SK-N-SH treated with all-trans-retinoic acid at 6 μM for 48 hours (cell line): Measurements from ENCODE around the gene SNX21.

Source experiments
- ATAC-seq: fragments of 200-7000 bp; cut with Tn5 transposase; 3 replicates; pipeline ENCODE4 v1.9.1; 2020; ENCODE audit warnings: mild to moderate bottlenecking, moderate library complexity
- ARNTL ChIP-seq: fragments of 450-650 bp; formaldehyde crosslinking; IDR thresholded peaks from 2 replicates; pipeline ENCODE4 v1.5.0; 2020; ENCODE audit warnings: low read depth, mild to moderate bottlenecking, moderate library complexity, borderline replicate concordance
- BACH2 ChIP-seq: fragments of 250-450 bp; sonication (Bioruptor Pico); IDR thresholded peaks from 2 replicates; pipeline ENCODE4 v1.9.0; 2021; ENCODE audit warnings: mild to moderate bottlenecking, borderline replicate concordance
- CSRNP3 ChIP-seq: fragments of 250-450 bp; sonication (Bioruptor Pico); IDR thresholded peaks from 2 replicates; pipeline ENCODE4 v1.5.1; 2021; ENCODE audit warnings: mild to moderate bottlenecking, moderate library complexity
- ESRRG ChIP-seq: fragments of 250-450 bp; sonication (Bioruptor Pico); IDR thresholded peaks from 2 replicates; pipeline ENCODE4 v1.6.1; 2021; ENCODE audit warnings: mild to moderate bottlenecking
- ISL1 ChIP-seq: fragments of 250-450 bp; sonication (Bioruptor Pico); IDR thresholded peaks from 2 replicates; pipeline ENCODE4 v2.1.2; 2022; ENCODE audit warnings: mild to moderate bottlenecking, moderate library complexity
- OSR1 ChIP-seq: fragments of 250-450 bp; sonication (Bioruptor Pico); IDR thresholded peaks from 2 replicates; pipeline ENCODE4 v1.8.0; 2022; ENCODE audit warnings: moderate library complexity, mild to moderate bottlenecking, inconsistent platforms
- PATZ1 ChIP-seq: fragments of 250-450 bp; sonication (Bioruptor Pico); IDR thresholded peaks from 2 replicates; pipeline ENCODE4 v1.8.0; 2020; ENCODE audit warnings: mild to moderate bottlenecking, moderate library complexity, borderline replicate concordance
- POU6F1 ChIP-seq: fragments of 250-450 bp; sonication (Bioruptor Pico); IDR thresholded peaks from 2 replicates; pipeline ENCODE4 v1.8.0; 2021; ENCODE audit warnings: low read depth, mild to moderate bottlenecking, moderate library complexity, borderline replicate concordance
- PPARA ChIP-seq: fragments of 250-450 bp; sonication (Bioruptor Pico); IDR thresholded peaks from 2 replicates; pipeline ENCODE4 v1.5.0; 2020; ENCODE audit warnings: mild to moderate bottlenecking, borderline replicate concordance
- RARB ChIP-seq: fragments of 250-450 bp; sonication (Bioruptor Pico); IDR thresholded peaks from 2 replicates; pipeline ENCODE4 v1.8.0; 2021; ENCODE audit warnings: mild to moderate bottlenecking, moderate library complexity
- SNAI2 ChIP-seq: fragments of 250-450 bp; sonication (Bioruptor Pico); IDR thresholded peaks from 2 replicates; pipeline ENCODE4 v1.5.0; 2020; ENCODE audit warnings: mild to moderate bottlenecking, moderate library complexity
- TCF4 ChIP-seq: fragments of 250-450 bp; sonication (Bioruptor Pico); IDR thresholded peaks from 2 replicates; pipeline ENCODE4 v1.8.0; 2021; ENCODE audit warnings: mild to moderate bottlenecking, moderate library complexity, borderline replicate concordance
- TOX ChIP-seq: fragments of 250-450 bp; sonication (Bioruptor Pico); IDR thresholded peaks from 2 replicates; pipeline ENCODE4 v1.8.0; 2021; ENCODE audit warnings: mild to moderate bottlenecking, moderate library complexity, borderline replicate concordance
- TSHZ2 ChIP-seq: fragments of 250-450 bp; sonication (Bioruptor Pico); IDR thresholded peaks from 2 replicates; pipeline ENCODE4 v1.5.0; 2020; ENCODE audit warnings: mild to moderate bottlenecking, moderate library complexity
- ZC3H10 ChIP-seq: fragments of 250-450 bp; sonication (Bioruptor Pico); IDR thresholded peaks from 2 replicates; pipeline ENCODE4 v1.5.1; 2021; ENCODE audit warnings: mild to moderate bottlenecking, moderate library complexity
- ZFP3 ChIP-seq: fragments of 250-450 bp; sonication (Bioruptor Pico); IDR thresholded peaks from 2 replicates; pipeline ENCODE4 v1.5.0; 2020; ENCODE audit warnings: mild to moderate bottlenecking, moderate library complexity
- ZFP30 ChIP-seq: fragments of 450-650 bp; formaldehyde crosslinking; IDR thresholded peaks from 2 replicates; pipeline ENCODE4 v1.5.0; 2022; ENCODE audit warnings: mild to moderate bottlenecking, moderate library complexity
- ZNF565 ChIP-seq: fragments of 450-650 bp; formaldehyde crosslinking; conservative IDR thresholded peaks from 2 replicates; pipeline ENCODE4 v1.5.0; 2020; ENCODE audit warnings: low read depth, mild to moderate bottlenecking, moderate library complexity
- ZNF70 ChIP-seq: fragments of 450-650 bp; formaldehyde crosslinking; IDR thresholded peaks from 2 replicates; pipeline ENCODE4 v1.5.0; 2020; ENCODE audit warnings: mild to moderate bottlenecking, moderate library complexity

Gene SNX21

GRCh38 chr20:45818239-45818638 is 15.4 kb upstream of the SNX21 start:
- no peak for ATAC-seq
- TF ChIP-seq ZNF70 (CRISPR knock-in tag) (no peak), OSR1 (CRISPR knock-in tag) (no peak), TSHZ2 (CRISPR knock-in tag) (no peak), ZFP30 (CRISPR knock-in tag) (no peak), ESRRG (CRISPR knock-in tag) (no peak), RARB (CRISPR knock-in tag) (no peak), BACH2 (CRISPR knock-in tag) (no peak), POU6F1 (CRISPR knock-in tag) (no peak), TCF4 (CRISPR knock-in tag) (no peak), PATZ1 (CRISPR knock-in tag) (no peak), ZFP3 (CRISPR knock-in tag) (no peak), ZNF565 (CRISPR knock-in tag) (no peak)

GRCh38 chr20:45819466-45819865 is 14.1 kb upstream of the SNX21 start:
- ATAC-seq = no peak
- TF ChIP-seq ZC3H10 (no peak), POU6F1 (CRISPR knock-in tag) (no peak), CSRNP3 (no peak), ZFP30 (CRISPR knock-in tag) (no peak), ARNTL (CRISPR knock-in tag) (no peak), TCF4 (CRISPR knock-in tag) (no peak), PATZ1 (CRISPR knock-in tag) (no peak), SNAI2 (CRISPR knock-in tag) (no peak), ISL1 (CRISPR knock-in tag) (no peak), BACH2 (CRISPR knock-in tag) (no peak), TOX (CRISPR knock-in tag) (no peak)

GRCh38 chr20:45821947-45822346 is 11.7 kb upstream of the SNX21 start:
- ATAC-seq = no peak
- TF ChIP-seq RARB (CRISPR knock-in tag) (no peak), SNAI2 (CRISPR knock-in tag) (no peak), PPARA (no peak), PATZ1 (CRISPR knock-in tag) (no peak), TCF4 (CRISPR knock-in tag) (no peak), ZC3H10 (no peak), OSR1 (CRISPR knock-in tag) (no peak), ZNF565 (CRISPR knock-in tag) (no peak), POU6F1 (CRISPR knock-in tag) (no peak), TOX (CRISPR knock-in tag) (no peak)
